Activated T-helper 1 cell treated with anti-CD3 and anti-CD28 coated beads, Interleukin-2, amount 50 U/mL, for 16 hours (primary cell): ENCODE data around the gene RPS6KA5.
"Not testable (repeated sequence)": the region's sequence is repeated elsewhere in the genome, so short reads cannot be mapped to it uniquely, and the experiment has no call there.

Source experiments
- DNase-seq, 2 donors: peaks; one replicate each; pipeline ENCODE4 v3.0.0-alpha.2; 2020; ENCODE audit warnings: low read depth in 1 of 2, low spot score in 1 of 2

RPS6KA5 gene

GRCh38 chr14:91029456-91030217 is 30.8 kb downstream of the RPS6KA5 start:
- DNase-seq, result no peak

GRCh38 chr14:91027561-91027960 is 32.9 kb downstream of the RPS6KA5 start:
- DNase-seq, result no peak

DNA sequence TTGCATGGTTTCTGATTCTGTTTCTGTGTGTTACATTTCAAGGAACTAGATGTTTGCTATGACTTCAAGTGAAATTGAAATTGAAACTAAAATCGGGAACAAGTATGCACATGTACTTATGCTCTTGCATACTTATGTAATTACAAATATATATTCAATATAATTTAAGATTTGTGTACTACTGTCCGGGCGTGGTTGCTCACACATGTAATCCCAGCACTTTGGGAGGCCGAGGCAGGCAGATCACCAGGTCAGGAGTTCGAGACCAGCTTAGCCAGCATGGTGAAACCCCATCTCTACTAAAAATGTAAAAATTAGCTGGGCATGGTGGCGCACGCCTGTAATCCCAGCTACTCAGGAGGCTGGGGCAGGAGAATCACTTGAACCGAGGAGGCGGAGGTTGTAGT is 37.8 kb downstream of the RPS6KA5 start:
- not testable (repeated sequence) for DNase-seq

- DNase-seq, result no peak
Measured at GRCh38 chr14:91021991-91022621, 38.3 kb downstream of the RPS6KA5 start.

GRCh38 chr14:91021115-91021514 is 39.3 kb downstream of the RPS6KA5 start:
- DNase-seq, result no peak

DNA sequence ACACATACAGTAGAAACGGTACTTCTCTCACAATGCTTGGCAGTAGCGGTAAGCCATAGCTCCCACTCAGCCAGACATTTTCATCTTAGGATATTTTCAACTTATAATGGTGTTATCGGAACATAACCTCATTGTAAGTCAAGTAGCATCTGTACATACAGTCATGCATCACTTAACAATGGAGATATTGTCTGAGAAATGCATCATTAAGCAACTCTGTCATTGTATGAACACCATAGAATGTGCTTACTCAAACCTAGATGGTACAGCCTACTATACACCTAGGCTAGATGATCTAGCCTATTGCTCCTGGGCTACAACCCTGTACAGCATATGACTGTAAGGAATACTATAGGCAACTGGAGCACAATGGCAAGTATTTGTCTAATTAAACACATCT is 40.8 kb downstream of the RPS6KA5 start:
- DNase-seq, result no peak

DNA sequence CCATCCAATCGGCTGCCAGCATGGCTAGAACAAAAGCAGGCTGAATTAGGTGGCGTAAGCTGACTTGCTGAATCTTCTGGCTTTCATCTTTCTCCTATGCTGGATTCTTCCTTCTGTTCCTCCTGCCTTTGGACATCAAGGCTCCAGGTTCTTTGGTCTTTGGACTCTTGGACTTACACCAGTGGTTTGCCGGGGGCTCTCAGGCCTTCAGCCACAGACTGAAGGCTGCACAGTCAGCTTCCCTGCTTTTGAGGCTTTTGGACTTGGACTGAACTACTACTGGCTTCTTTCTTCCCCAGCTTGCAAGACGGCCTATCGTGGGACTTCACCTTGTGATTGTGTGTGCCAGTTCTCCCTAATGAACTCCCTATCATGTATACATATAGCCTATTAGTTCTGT is 42.0 kb downstream of the RPS6KA5 start:
- no peak for DNase-seq

- no peak for DNase-seq
Measured at GRCh38 chr14:91016800-91017410, 43.5 kb downstream of the RPS6KA5 start.

GRCh38 chr14:91015435-91015834 is 45.0 kb downstream of the RPS6KA5 start:
- DNase-seq, result no peak

DNA sequence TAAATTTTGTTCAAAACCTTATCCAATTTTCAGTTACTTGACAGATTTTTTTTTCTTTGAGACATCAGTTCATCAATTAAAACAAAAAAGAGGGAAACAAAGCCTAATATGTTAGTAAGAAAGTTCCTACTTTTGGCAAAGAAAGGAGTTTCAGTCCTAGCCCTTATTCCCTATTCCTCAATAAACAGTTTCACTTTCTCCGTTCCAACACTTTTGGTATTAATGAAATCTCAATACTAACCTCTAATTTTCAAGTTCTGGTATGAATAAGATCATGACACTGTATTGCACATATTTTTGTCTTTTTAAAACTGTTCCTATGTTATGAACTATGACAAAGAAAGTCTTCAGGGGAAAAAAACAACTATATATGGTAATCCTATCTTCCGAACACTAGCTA is 48.4 kb downstream of the RPS6KA5 start:
- no peak for DNase-seq

DNA sequence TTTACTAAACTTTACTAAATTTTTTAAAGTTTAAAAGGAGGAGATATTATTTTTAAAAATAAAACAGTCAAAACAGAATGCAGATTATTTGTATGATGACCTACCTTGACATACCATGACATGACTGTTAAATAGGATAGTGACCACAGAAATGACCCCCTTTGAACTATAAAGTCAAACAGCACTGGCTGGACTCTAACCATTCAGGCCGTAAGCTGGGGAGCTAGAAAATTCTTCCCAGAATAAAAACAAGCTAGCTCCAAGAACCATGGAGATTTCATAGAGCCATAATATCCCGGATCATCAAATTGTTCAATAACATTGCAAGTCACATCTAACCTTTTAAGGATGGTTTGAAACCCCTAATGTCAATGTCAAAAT is 50.3 kb downstream of the RPS6KA5 start:
- DNase-seq, result no peak

- no peak for DNase-seq
Measured at GRCh38 chr14:91009501-91010152, 50.8 kb downstream of the RPS6KA5 start.

GRCh38 chr14:91008759-91009409 is 51.6 kb downstream of the RPS6KA5 start:
- no peak for DNase-seq

DNA sequence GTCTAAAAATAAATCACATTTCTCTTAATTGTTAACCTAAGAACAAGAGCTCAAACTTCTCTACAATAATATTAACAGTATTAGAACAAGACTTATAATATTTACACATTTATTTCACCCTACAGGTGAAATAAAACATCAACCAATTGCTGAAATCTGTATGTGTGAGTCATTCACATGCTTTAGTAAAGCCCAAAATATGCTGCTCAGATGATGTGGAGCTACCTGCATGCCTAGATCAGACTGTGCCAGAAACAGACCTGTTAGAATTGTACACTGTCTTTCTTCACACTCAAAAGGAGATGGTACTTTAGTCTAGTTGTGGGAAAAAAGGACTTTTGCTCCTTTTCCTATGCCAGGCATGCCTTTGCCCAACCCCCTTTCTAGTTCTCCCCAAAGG is 54.7 kb downstream of the RPS6KA5 start:
- no peak for DNase-seq

- no peak for DNase-seq
Measured at GRCh38 chr14:91004987-91005386, 55.5 kb downstream of the RPS6KA5 start.

DNA sequence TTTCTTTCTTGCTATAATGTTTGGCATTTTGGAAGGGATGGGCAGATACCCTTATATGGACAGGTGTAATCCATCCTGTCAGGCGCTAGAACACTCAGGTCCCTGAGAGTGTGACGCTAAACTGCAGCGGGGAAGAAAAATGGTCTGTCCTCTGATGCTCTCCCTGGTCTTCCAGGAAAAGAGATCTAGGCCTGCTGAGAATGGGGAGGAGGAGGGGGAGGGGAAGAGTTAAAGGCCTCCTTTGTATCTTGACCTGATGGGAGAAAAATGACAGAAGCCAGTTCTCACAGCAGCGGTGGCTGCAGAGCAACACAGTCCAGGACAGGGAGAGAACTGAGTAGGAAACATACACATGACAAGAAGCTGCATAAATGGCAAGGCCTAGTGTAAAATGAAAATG is 61.1 kb downstream of the RPS6KA5 start:
- DNase-seq, result no peak

DNA sequence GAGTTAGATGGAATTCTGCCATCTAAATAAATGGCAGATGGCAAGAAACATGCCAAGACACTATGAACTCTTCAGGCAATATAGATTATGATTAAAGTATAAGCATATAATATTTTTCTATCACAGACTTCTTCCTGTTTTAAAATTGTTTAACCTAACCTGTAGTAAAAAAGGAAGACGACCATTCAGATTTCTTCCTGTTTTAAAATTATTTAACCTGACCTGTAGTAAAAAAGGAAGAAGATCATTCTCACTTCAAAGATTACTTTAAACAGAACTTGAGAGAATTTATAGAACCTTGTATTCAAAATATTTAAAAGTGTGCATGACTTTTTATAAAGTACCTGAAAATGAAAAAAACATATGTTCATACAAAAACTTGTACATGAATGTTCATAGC is 63.5 kb downstream of the RPS6KA5 start:
- DNase-seq, result no peak

GRCh38 chr14:90995785-90996184 is 64.7 kb downstream of the RPS6KA5 start:
- DNase-seq, result no peak

DNA sequence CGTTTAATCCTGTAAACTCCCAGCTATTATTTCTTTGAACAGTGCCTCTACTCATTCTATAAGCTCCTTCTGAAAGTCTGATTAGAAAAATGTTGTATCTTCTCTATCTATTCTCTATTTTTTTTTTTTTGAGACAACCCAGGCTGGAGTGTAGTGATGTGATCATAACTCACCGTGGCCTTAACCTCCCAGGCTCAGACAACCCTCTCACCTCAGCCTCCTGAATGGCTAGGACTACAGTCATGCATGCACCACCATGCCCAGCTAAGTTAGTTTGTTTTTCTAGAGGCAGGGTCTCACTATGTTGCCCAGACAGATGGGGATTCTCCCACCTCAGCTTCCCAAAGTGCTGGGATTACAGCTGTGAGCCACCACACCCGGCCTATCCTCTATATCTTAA is 66.6 kb downstream of the RPS6KA5 start:
- DNase-seq, result no peak

DNA sequence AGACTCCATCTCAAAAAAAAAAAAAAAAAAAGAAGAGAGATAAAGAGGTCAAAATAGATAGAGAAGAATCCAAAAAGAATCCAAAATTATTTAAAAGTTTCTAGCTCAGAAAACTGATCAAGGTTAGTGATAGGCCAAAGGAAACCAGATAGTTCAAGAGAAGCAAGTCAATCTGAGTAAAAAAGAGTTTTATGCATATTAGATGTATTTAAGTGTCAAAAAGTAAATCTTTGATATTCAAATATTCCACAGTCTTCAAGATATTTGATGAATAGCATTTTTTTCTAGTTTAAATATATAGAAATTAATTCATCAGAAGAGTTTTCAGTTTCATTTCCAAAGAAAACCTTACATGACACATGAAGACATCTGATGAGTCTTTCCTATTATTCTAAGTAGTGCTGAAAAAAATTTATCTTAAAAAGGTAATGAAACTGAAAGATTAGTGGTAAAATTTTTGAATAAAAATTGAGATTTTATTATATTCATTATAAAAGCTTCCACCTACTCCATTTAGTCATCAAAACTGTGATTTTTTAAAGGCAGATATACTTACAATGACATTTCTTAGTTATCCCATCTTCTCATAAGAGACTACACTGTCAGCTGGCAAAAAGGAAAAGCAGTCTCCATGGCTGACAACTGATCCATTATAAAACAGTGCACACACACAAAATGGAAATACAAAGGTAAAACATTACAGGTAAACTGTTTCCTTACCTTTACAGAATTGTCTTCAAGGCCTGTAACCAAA is 68.6 kb downstream of the RPS6KA5 start:
- DNase-seq, result no peak

DNA sequence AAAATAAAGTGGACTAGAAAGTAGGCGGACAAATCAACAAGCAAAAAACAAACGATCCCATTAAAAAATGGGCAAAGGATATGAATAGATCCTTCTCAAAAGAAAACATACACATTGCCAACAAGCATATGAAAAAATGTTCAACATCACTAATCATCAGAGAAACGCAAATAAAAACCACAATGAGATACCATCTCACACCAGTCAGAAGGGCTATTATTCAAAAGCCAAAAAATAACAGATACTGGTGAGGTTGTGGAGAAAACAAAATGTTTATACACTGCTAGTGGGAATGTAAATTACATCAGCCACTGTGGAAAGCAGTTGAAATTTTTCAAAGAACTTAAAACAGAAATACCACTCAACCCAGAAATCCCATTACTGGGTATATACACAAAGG is 70.3 kb downstream of the RPS6KA5 start:
- DNase-seq, result no peak
